Measurements from ENCODE around the gene IMPG2.

IMPG2 gene

GRCh38 chr3:101195951-101196713 is 124.2 kb downstream of the IMPG2 start:
- Mint-ChIP-seq H3K36me3 (ENCODE audit: low read depth) (no peaks in the 10 kb centered on the region), H3K9me3 (no peaks in the 10 kb centered on the region), H3K4me1 (no peaks in the 10 kb centered on the region), H3K27ac (no peak overlapping the region), H3K27me3 (peaks cover 15% of the 10 kb centered on the region), H3K4me3 (no peak overlapping the region)
- DNase-seq, result no peak
- ATAC-seq, result peak; percentile 49

GRCh38 chr3:101194392-101194791 is 126.0 kb downstream of the IMPG2 start:
- DNase-seq (no peak), ATAC-seq (no peak)
- Mint-ChIP-seq H3K27me3 (peaks cover 13% of the 10 kb centered on the region), H3K36me3 (ENCODE audit: low read depth) (no peaks in the 10 kb centered on the region), H3K4me3 (no peak overlapping the region), H3K4me1 (no peaks in the 10 kb centered on the region), H3K9me3 (no peaks in the 10 kb centered on the region), H3K27ac (no peak overlapping the region)

- Mint-ChIP-seq H3K9me3 (no peaks in the 10 kb centered on the region), H3K27ac (no peak overlapping the region), H3K27me3 (peaks cover 14% of the 10 kb centered on the region), H3K4me1 (no peaks in the 10 kb centered on the region), H3K36me3 (ENCODE audit: low read depth) (no peaks in the 10 kb centered on the region), H3K4me3 (no peak overlapping the region)
- DNase-seq (no peak), ATAC-seq (no peak)
Measured at GRCh38 chr3:101193957-101194356, 126.4 kb downstream of the IMPG2 start.

GRCh38 chr3:101189796-101190195 is 130.6 kb downstream of the IMPG2 start:
- no peak for ATAC-seq
- Mint-ChIP-seq H3K27me3 (peaks cover 16% of the 10 kb centered on the region), H3K36me3 (ENCODE audit: low read depth) (no peaks in the 10 kb centered on the region), H3K9me3 (no peaks in the 10 kb centered on the region), H3K4me1 (no peaks in the 10 kb centered on the region), H3K27ac (no peak overlapping the region), H3K4me3 (no peak overlapping the region)
- no peak for DNase-seq

- Mint-ChIP-seq H3K27me3 (peaks cover 16% of the 10 kb centered on the region), H3K36me3 (ENCODE audit: low read depth) (no peaks in the 10 kb centered on the region), H3K4me1 (no peaks in the 10 kb centered on the region), H3K4me3 (no peak overlapping the region), H3K9me3 (no peaks in the 10 kb centered on the region), H3K27ac (no peak overlapping the region)
- DNase-seq (no peak), ATAC-seq (no peak)
Measured at GRCh38 chr3:101189176-101189575, 131.2 kb downstream of the IMPG2 start.

GRCh38 chr3:101185341-101185740 is 135.0 kb downstream of the IMPG2 start:
- no peak overlapping the region for H3K27ac Mint-ChIP-seq
- no peaks in the 10 kb centered on the region for H3K36me3 Mint-ChIP-seq (ENCODE audit: low read depth)
- no peak overlapping the region for H3K4me3 Mint-ChIP-seq
- peaks cover 8% of the 10 kb centered on the region for H3K27me3 Mint-ChIP-seq
- ATAC-seq (no peak), DNase-seq (no peak)
- no peaks in the 10 kb centered on the region for H3K9me3 Mint-ChIP-seq
- H3K4me1 Mint-ChIP-seq, result no peaks in the 10 kb centered on the region

GRCh38 chr3:101184111-101184510 is 136.3 kb downstream of the IMPG2 start:
- H3K27me3 Mint-ChIP-seq, result peaks cover 4% of the 10 kb centered on the region

GRCh38 chr3:101183151-101183550 is 137.2 kb downstream of the IMPG2 start:
- no peaks in the 10 kb centered on the region for H3K27me3 Mint-ChIP-seq

More at GRCh38 chr3:101184111-101184510, 136.3 kb downstream of the IMPG2 start:
- Mint-ChIP-seq H3K4me3 (no peak overlapping the region), H3K36me3 (ENCODE audit: low read depth) (no peaks in the 10 kb centered on the region), H3K9me3 (no peaks in the 10 kb centered on the region), H3K27ac (no peak overlapping the region), H3K4me1 (no peaks in the 10 kb centered on the region)
- DNase-seq, result no peak
- no peak for ATAC-seq

GRCh38 chr3:101182734-101183133 is 137.6 kb downstream of the IMPG2 start:
- Mint-ChIP-seq H3K4me1 (no peaks in the 10 kb centered on the region), H3K27ac (no peak overlapping the region), H3K36me3 (ENCODE audit: low read depth) (no peaks in the 10 kb centered on the region), H3K9me3 (no peaks in the 10 kb centered on the region), H3K4me3 (no peak overlapping the region), H3K27me3 (no peaks in the 10 kb centered on the region)
- ATAC-seq (no peak), DNase-seq (no peak)

More at GRCh38 chr3:101183151-101183550, 137.2 kb downstream of the IMPG2 start:
- no peak for ATAC-seq
- Mint-ChIP-seq H3K4me3 (no peak overlapping the region), H3K4me1 (no peaks in the 10 kb centered on the region), H3K27ac (no peak overlapping the region), H3K9me3 (no peaks in the 10 kb centered on the region), H3K36me3 (ENCODE audit: low read depth) (no peaks in the 10 kb centered on the region)
- DNase-seq, result no peak

GRCh38 chr3:101181801-101182200 is 138.6 kb downstream of the IMPG2 start:
- no peaks in the 10 kb centered on the region for H3K4me1 Mint-ChIP-seq
- no peaks in the 10 kb centered on the region for H3K9me3 Mint-ChIP-seq
- no peaks in the 10 kb centered on the region for H3K36me3 Mint-ChIP-seq (ENCODE audit: low read depth)
- no peak overlapping the region for H3K27ac Mint-ChIP-seq
- H3K4me3 Mint-ChIP-seq, result no peak overlapping the region
- no peaks in the 10 kb centered on the region for H3K27me3 Mint-ChIP-seq
- no peak for DNase-seq
- ATAC-seq, result no peak

GRCh38 chr3:101179637-101180036 is 140.7 kb downstream of the IMPG2 start:
- Mint-ChIP-seq H3K4me1 (no peaks in the 10 kb centered on the region), H3K9me3 (no peaks in the 10 kb centered on the region), H3K27me3 (no peaks in the 10 kb centered on the region), H3K27ac (no peak overlapping the region), H3K4me3 (no peak overlapping the region), H3K36me3 (ENCODE audit: low read depth) (no peaks in the 10 kb centered on the region)
- ATAC-seq, result no peak
- no peak for DNase-seq

GRCh38 chr3:101177577-101177976 is 142.8 kb downstream of the IMPG2 start:
- ATAC-seq (peak; percentile 54), DNase-seq (no peak)
- no peak overlapping the region for H3K27ac Mint-ChIP-seq
- H3K4me1 Mint-ChIP-seq, result peaks cover 4% of the 10 kb centered on the region
- no peaks in the 10 kb centered on the region for H3K9me3 Mint-ChIP-seq
- H3K27me3 Mint-ChIP-seq, result no peaks in the 10 kb centered on the region
- no peak overlapping the region for H3K4me3 Mint-ChIP-seq
- H3K36me3 Mint-ChIP-seq (ENCODE audit: low read depth), result no peaks in the 10 kb centered on the region
